Muscle of back (tissue), 13 donors: ENCODE results near the gene TLR9. TPM values are rescaled to one million over a fixed set of nuclear protein-coding genes. Genes with fewer than 3 reads are reported as not detected.
A peak's percentile ranks its signal among the peaks of the same experiment; 100 is the strongest.
"Not testable (repeated sequence)": the region's sequence is repeated elsewhere in the genome, so short reads cannot be mapped to it uniquely, and the experiment has no call there.

Source experiments
- DNase-seq, 3 donors: peaks; one replicate each; pipeline versions ENCODE4 v3.0.0 to v3.0.0-alpha.2; 2013
- long read RNA-seq, 9 donors: transcript quantifications; one replicate each; lab custom pipeline, GENCODE V29; 2026
- polyA plus RNA-seq, 10 donors: library from polyadenylated mRNA; unstranded; fragments of 120-200 nt; gene quantifications; one replicate each; pipeline ENCODE4 v1.2.1, GENCODE V29; 2013; ENCODE audit not compliant: insufficient read length in 10 of 10

Gene TLR9, protein sequence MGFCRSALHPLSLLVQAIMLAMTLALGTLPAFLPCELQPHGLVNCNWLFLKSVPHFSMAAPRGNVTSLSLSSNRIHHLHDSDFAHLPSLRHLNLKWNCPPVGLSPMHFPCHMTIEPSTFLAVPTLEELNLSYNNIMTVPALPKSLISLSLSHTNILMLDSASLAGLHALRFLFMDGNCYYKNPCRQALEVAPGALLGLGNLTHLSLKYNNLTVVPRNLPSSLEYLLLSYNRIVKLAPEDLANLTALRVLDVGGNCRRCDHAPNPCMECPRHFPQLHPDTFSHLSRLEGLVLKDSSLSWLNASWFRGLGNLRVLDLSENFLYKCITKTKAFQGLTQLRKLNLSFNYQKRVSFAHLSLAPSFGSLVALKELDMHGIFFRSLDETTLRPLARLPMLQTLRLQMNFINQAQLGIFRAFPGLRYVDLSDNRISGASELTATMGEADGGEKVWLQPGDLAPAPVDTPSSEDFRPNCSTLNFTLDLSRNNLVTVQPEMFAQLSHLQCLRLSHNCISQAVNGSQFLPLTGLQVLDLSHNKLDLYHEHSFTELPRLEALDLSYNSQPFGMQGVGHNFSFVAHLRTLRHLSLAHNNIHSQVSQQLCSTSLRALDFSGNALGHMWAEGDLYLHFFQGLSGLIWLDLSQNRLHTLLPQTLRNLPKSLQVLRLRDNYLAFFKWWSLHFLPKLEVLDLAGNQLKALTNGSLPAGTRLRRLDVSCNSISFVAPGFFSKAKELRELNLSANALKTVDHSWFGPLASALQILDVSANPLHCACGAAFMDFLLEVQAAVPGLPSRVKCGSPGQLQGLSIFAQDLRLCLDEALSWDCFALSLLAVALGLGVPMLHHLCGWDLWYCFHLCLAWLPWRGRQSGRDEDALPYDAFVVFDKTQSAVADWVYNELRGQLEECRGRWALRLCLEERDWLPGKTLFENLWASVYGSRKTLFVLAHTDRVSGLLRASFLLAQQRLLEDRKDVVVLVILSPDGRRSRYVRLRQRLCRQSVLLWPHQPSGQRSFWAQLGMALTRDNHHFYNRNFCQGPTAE
- polyA plus RNA-seq, result under 1 TPM in 8 of 10 donors, not detected in 2; 0.05 to 0.33 (median 0.18) TPM
- long read RNA-seq, donor 1, result 0 reads
- long read RNA-seq, donor 2, result 0 reads
- long read RNA-seq, donor 3, result 0 reads
- long read RNA-seq, donor 4, result 0 reads
- long read RNA-seq, donor 5, result 0 reads
- long read RNA-seq, donor 6, result 0 reads
- long read RNA-seq, donor 7, result 0 reads
- long read RNA-seq, donor 8, result 0 reads
- long read RNA-seq, donor 9, result 0 reads

DNA sequence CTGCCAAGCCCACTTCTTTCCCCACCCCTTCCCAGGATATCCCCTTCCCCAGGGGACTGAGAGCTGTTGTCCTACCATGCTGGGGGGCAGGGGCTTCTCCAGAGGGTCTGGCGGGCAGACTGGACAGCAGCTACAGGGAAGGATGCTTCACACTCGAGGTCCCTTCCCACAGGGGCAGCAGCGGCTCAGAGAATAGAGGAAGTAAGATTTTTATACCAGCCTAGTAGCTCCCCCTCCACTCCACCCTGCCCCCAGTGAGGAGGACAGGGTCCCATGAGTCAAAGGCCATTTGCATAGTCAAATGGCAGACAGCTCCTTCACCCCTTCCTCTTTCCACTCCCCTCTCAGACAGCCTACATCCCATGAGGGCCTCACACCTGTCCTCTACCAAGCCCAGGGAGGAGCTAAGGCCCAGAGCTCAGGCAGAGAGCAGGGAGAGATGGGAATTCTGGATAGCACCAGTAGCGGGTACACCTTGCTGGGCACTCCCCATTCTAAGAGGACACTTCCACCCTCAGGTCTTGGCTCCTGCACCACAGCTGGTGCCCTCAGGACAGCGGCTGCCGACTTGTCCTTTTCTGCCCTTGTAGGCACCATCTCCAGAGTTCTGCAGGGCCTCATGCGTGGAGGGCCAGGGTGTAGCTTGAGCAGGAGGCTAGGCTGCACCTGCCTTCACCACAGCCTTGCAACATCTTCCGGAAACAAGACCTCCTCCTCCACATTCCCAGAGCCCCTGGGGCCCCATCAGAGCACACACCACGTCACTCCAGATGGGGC lies at the start of gene TLR9:
TSS of gene TLR9 (minus strand) at position 194 of the 777 bp plus-strand sequence. CDS start at position 78, 116 bp downstream.
- DNase-seq, result no peak

DNA sequence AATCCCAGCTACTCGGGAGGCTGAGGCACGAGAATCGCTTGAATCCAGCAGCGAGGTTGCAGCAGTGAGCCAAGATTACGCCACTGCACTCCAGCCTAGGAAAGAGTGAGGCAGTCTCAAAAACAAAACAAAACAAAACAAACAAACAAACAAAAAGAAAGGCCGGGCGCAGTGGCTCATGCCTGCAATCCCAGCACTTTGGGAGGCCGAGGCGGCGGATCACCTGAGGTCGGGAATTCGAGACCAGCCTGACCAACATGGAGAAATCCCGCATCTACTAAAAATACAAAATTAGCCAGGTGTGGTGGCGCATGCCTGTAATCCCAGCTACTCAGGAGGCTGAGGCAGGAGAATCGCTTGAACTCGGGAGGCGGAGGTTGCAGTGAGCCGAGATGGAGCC lies 49.3 kb upstream of the TLR9 start:
- not testable (repeated sequence) for DNase-seq

DNA sequence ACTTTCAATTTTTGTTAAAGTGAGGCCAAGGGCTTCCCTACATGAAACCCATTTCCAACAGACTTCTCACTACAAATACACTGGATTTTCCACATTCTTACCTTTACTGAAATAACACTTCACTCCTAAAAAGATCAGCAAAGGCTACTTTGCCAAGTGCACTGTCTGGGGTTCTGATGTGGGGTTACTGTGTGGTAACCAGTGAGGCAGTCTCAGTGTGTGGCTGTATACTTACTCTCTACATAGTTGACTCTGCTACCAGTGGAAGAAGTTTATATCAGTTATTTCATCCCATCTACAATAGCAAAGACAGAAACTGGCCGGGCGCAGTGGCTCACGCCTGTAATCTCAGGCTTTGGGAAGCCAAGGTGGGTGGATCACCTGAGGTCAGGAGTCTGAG lies 47.4 kb upstream of the TLR9 start:
- DNase-seq, result no peak

DNA sequence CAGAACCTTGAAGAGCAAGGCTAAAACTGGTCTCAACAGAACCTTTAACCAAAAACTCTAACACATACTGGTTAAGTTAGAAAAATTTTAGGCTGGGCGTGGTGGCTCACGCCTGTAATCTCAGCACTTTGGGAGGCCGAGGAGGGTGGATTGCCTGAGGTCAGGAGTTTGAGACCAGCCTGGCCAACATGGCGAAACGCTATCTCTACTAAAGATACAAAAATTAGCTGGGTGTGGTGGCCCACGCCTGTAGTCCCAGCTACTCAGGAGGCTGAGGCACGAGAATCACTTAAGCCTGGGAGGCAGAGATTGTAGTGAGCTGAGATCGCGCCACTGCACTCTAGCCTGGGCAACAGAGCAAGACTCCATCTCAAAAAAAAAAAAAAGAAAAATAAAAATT lies 46.7 kb upstream of the TLR9 start:
- not testable (repeated sequence) for DNase-seq

DNA sequence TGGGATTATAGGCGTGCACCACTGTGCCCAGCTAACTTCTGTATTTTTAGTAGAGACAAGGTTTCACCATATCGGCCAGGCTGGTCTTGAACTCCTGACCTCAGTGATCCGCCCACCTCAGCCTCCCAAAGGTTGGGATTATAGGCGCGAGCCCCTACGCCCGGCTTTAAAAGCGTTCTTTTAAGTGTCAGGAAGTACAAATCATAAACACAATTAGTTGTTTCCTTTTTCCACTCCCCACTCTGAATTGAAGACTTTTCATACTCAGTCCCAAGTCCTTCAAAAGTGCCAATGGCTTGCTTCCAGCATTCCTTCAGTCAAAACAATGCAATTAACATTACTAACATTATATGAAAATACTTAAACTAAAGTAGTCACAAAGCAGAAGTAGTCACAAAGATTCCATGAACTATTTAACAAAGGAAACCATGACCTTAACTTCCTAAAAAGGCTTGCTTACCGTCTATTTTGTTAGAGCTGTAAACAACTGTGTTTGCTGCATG lies 44.9 kb upstream of the TLR9 start:
- DNase-seq, result no peak

DNA sequence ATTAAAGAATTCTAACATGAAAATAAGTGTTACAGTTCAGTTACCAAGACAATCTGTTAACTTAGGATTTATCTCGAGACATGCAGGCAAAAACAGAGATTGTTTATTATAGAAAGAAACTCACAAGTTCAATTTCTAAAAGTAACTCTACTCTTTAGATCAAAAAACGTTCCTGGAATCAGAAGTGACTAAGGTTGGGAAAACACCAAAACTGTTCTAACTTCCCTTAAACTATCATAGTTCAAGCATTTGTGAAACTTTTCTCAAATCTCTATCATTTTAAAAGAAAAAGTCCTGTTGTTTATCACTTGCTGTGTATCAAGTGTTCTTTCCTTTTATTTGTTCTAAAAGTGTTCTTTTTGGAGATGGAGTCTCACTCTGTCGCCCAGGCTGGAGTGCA lies 44.3 kb upstream of the TLR9 start:
- DNase-seq, result no peak

DNA sequence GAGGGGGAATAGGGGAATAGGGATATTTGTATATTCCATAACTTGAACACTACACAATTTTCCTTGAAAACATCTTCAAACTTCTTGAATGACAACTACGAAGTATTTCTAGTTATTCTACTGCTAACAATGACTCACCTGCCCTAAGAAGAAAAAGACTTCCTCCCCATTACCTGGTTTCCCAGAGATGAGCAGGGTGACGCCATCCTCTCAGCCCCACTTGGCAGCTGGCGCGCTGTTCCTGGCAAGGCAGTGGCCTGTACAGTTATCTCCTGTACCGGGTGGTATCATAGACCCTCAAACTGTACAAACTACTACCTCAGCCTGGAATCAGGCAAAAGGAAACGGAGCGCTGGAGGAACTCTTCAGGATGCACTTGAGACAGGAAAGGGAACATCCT lies 42.6 kb upstream of the TLR9 start:
- DNase-seq, result no peak

DNA sequence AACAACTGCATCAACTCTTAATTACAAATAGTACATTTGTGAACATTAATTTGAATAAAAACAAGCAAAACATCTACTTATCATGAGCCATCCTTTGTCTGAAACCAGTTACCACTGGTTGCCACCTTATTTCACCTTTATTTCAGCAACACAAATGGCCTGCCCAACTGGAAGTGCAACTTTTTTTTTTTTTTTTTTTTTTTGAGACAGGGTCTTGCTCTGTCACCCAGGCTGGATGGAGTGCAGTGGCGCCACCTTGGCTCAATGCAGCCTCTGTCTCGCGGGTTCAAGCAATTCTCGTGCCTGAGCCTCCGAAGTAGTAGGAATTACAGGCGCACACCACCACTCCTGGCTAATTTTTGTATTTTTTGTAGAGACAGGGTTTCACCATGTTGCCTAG lies 39.9 kb upstream of the TLR9 start:
- no peak for DNase-seq

DNA sequence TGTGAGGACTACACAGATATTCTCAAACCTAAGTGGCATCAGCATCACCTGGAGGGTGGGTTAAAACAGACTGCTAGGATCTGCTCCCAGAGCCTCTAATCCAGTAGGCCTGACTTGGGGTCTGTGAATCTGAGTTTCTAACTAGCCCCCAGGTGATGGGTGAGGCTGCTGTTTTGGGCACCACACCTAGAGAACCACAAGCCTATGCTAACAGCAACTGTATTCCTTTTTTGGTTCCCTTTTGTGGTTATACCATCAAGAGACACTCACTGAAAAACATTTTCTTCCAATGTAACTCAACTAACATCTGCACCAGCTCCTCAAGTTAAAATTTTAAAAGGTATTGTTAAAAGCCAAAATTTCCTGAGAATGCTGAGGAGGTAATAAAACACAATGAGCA lies 37.0 kb upstream of the TLR9 start:
- no peak for DNase-seq

DNA sequence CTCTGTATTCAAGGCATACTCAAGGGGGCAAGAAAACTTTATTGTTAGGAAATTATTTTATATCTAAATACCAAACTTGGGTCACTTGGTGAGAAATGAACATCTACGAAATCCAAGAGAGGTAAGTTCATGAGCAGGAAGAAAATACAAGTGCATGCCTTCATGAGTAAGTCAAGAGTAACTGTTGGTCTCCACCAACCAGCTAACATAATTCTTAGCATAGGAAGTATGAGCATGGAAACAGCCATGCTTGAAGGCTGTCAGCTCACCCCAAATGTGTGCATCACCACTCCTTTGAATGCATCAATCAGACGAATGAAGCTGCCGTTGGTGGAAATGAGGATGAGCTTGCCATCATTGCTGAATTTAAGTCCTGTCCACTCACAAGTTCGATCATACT lies 34.0 kb upstream of the TLR9 start:
- no peak for DNase-seq

DNA sequence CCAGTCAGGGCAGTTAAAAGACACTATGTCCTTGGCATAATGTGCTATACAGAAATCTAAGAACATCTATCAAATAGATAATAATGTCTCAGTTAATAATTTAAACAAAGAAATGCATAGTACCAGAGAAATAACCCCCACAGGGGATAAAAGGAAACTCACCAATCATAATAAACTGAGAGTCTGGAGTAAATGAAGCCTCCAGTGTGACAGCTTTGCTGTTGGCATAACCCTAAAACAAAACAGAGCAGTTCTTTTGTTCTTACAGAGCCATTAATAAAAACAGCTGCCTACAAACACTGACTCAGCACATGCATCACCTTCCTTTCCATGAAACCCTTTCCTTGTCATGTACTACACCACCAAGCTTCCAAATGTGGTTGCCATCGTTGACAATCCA lies 33.6 kb upstream of the TLR9 start:
- DNase-seq, result no peak

DNA sequence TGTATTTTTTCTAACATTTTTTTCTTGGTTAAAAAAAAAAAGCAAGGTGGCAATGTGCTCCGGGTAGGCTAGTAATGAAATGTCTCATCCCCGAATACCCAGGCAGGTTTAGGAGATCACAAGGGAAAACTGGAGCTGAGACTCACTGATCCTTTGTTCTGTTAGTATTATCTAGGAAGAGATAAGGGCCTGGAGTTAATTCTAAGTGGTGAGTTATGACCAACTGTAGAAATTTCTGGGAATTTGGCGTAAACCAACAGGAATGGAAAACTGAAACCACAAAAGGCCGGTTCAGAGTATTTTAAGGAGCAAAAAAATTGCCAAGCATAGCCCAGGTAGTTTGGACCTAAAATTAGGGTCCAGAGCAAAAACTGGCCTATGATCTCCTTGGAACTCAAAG lies 32.5 kb upstream of the TLR9 start:
- DNase-seq, result no peak

DNA sequence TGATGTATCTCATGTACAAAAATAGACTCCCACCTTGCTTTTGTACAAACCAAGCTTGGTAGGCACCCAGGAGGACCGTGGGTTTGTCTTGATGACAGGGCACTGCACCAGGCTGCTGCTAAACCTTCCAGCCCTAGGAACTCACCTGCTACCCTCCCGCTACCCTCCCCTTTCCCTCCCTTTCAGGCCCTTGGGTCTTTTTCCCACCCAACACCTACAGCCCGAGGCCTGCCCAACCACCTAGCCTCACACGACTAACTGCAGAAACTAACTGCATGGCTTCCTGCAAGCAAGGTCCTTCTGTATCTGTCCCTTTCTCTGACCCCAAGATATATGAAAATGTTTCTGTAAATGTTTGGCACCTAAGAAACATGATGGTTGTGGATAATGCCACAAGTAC lies 31.2 kb upstream of the TLR9 start:
- no peak for DNase-seq

DNA sequence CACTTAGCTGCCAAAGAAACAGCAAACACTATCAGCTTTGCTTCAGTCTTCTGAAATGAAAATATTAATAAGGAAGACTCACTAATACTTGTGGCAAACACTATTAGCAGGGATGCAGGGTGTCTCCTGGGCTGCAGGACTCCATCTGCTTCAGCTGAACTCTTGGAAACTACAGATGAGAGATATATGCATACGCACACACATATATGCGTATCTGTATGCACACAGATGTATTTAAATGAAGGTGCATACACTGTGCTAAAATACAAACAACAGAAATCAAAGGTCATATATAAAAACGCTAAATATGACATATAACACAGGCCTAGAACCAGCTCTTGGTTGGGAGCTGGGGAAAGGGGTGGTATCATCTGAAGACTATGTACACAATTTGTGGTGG lies 30.7 kb upstream of the TLR9 start:
- no peak for DNase-seq

DNA sequence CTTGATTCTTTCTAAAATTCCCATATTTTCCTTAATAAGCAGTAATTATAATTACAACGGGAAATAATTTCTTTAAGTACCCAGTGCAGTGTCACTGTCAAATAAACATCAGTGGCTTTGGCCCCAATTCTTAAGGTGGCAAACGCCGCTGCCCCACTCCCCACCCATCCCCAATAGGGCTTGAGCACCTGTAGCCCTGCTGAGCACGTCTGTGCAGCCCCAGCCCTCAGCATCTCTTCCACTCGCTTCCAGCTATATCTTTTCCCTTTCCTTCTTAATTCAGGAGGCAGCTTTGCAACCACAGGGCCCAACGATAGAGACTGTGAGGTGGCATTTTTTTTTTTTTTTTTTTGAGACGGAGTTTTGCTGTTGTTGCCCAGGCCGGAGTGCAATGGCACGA lies 29.2 kb upstream of the TLR9 start:
- no peak for DNase-seq

DNA sequence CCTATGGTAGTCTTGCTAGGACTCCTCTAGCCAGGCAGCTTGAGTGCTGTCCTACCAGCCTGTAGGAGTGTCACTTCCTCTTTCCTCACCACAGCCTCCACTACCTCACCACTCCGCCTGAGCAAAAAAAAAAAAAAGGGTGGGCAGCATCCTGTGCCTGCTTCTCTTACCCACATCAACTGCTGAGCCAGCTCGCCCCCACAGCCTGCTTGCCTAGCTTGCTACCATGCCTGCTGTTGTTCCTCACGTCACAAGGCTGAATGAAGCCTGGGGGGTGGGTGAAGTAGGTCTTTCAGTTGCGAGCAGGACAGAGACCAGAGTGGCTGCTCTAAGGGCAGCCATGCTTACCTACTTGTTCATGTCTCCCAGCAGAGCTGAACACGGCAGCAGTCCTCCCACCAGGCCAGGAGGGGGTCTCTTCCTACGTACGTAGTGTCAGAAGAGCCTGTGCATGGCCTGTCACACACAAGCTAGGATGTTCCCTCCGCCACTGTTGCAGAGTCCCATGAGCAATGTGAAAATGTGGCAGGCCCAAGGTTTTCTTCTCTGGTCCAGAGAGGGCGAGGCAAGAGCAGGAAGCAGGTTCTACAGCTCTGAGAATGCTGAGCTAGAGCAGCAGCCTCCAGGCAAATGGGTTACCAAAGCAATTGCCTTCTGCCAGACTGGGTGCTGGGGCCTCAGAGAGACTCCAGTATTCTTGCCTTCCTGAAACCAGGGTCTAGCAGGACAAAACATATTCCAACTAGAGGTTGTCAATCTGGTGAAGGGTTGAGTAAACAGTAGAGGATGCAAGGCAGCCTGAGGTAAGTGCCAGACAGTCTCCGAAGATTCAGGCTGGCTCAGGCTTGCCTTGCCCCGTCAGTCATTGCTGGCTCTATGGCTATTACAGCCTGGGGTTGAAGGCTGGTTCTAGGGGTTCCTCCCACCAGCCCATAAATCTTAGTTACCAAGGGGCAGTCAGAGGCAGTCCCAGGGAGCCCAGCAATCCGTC lies 28.2 kb upstream of the TLR9 start:
- peak in 1 of 3 donors; percentile 52 for DNase-seq

DNA sequence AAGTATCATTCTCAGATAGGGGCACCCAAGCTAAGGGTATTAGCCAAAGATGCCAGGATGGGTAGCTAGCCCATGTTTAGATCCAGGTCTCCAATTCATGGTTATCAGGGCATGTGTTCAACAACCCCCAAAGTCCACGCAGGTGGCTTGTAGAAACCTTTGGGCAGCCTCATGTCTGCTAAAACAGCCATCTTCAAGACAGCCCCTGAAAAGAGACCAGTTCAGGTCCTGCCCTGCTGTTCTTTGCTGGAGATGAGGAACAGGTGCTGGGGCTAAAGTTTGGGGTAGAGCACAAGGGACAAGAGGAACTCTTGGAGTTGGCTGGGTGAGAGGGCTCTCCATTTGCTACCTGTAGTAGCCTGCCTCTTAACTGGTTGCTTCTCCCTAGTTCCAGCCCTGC lies 24.7 kb upstream of the TLR9 start:
- no peak for DNase-seq

DNA sequence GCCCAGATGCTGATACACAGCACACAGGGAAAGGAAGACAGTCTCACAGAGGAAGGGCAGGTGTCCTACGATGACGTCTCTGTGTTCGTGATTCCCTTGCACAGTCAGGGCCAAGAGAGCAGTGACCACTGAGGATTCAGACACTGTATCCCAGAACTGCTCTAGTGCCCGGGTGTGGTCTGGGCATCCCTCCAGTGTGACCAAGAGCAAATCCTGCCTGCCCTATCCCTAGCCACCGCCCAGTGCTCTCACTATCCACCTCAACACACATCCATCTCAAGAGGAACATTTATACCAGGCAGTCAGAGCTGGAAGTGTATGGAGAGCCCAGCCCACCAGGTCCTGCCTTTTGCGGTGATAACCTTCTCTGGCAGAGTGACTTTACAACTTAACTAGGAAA lies 24.2 kb upstream of the TLR9 start:
- no peak for DNase-seq

DNA sequence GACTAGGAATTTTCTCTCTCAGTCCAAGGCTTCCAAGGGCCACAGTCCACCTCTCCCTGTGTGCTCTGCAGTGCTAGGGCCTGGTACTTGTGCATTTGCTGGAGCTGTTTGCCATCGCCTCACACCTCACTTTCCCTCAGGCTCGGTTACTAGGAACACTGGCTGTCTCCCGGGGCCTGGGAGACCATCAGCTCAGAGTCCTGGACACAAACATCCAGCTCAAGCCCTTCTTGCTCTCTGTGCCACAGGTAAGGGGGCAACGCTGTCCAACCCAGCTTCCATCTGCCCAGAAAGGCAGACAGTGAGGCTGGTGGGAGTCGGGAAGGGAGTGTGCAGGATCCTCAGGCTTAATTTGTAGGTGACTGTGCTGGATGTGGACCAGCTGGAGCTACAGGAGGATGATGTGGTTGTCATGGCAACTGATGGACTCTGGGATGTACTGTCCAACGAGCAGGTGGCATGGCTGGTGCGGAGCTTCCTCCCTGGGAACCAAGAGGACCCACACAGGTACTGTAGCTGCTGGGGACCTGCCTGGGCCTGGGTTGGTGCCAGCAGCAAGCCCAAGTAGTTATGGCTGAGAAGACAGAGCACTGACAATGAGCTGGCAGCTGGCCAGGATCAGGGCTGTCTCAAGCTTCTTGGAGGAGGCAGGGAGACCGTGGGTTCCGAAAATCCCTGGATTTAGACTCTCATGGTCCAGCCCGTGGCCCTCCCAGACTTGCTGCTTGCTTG lies 23.5 kb upstream of the TLR9 start:
- DNase-seq, result peak in 1 of 3 donors; percentile 42
